ENCODE results near the gene DAB2IP. TPM values are rescaled to one million over a fixed set of nuclear protein-coding genes. Genes with fewer than 3 reads are reported as not detected.

Gene DAB2IP
- total and polyA plus RNA-seq, 4 donors = 2.3 to 13.1 (median 5.4) TPM

GRCh38 chr9:121783521-121784507 lies 132.4 kb downstream of the DAB2IP start:
- Histone ChIP-seq H3K9ac (ENCODE audit: low read depth in 1 of 2, low read length in 2 of 2) (no peak overlapping the region), H3K27ac (ENCODE audit: low read depth in 1 of 2, low read length in 2 of 2) (no peak overlapping the region), H3K9me3 (ENCODE audit: control insufficient read depth in 4 of 4, low read length in 3 of 4) (no peaks in the 10 kb centered on the region), H3K36me3 (ENCODE audit: control insufficient read depth in 4 of 4, insufficient read depth in 3 of 4, low read depth in 1 of 4, low read length in 3 of 4) (peaks cover 0 to 10% (median 5%) of the 10 kb centered on the region in 4 donors), H3K4me1 (ENCODE audit: control insufficient read depth in 4 of 4, insufficient read depth in 4 of 4, low read length in 3 of 4) (peaks cover 0 to 8% (median 6%) of the 10 kb centered on the region in 4 donors), H3K4me3 (ENCODE audit: low read depth in 1 of 3, low read length in 3 of 3) (no peak overlapping the region), H3K27me3 (ENCODE audit: control insufficient read depth in 4 of 4, insufficient read depth in 4 of 4, low read length in 3 of 4) (no peaks in the 10 kb centered on the region)
- 92% methylated on average over 26 of the region's 26 CpGs for WGBS
- no peak for DNase-seq (ENCODE audit: low spot score)
- no peak for TF ChIP-seq SP1 (IDR thresholded peaks at IDR 0.05)
- no peak for TF ChIP-seq GABPA (IDR thresholded peaks at IDR 0.05 in 1 of 2, conservative IDR thresholded peaks at IDR 0.05 in 1 of 2)
- no peak for TF ChIP-seq FOXA1 (IDR thresholded peaks at IDR 0.05)

GRCh38 chr9:121784731-121785411 lies 133.4 kb downstream of the DAB2IP start:
- Histone ChIP-seq H3K9me3 (ENCODE audit: control insufficient read depth in 4 of 4, low read length in 3 of 4) (no peaks in the 10 kb centered on the region), H3K36me3 (ENCODE audit: control insufficient read depth in 4 of 4, insufficient read depth in 3 of 4, low read depth in 1 of 4, low read length in 3 of 4) (peaks cover 0 to 10% (median 5%) of the 10 kb centered on the region in 4 donors), H3K27ac (ENCODE audit: low read depth in 1 of 2, low read length in 2 of 2) (no peak overlapping the region), H3K9ac (ENCODE audit: low read depth in 1 of 2, low read length in 2 of 2) (no peak overlapping the region), H3K27me3 (ENCODE audit: control insufficient read depth in 4 of 4, insufficient read depth in 4 of 4, low read length in 3 of 4) (no peaks in the 10 kb centered on the region), H3K4me3 (ENCODE audit: low read depth in 1 of 3, low read length in 3 of 3) (no peak overlapping the region), H3K4me1 (ENCODE audit: control insufficient read depth in 4 of 4, insufficient read depth in 4 of 4, low read length in 3 of 4) (peaks cover 0 to 8% (median 6%) of the 10 kb centered on the region in 4 donors)
- no peak for TF ChIP-seq RXRA (IDR thresholded peaks at IDR 0.05)
- 92% methylated on average over 17 of the region's 17 CpGs for WGBS
- DNase-seq (ENCODE audit: low spot score) = no peak

GRCh38 chr9:121785673-121786542 lies 134.5 kb downstream of the DAB2IP start:
- Histone ChIP-seq H3K27ac (ENCODE audit: low read depth in 1 of 2, low read length in 2 of 2) (no peak overlapping the region), H3K4me3 (ENCODE audit: low read depth in 1 of 3, low read length in 3 of 3) (no peak overlapping the region), H3K4me1 (ENCODE audit: control insufficient read depth in 4 of 4, insufficient read depth in 4 of 4, low read length in 3 of 4) (peaks cover 0 to 8% (median 6%) of the 10 kb centered on the region in 4 donors), H3K36me3 (ENCODE audit: control insufficient read depth in 4 of 4, insufficient read depth in 3 of 4, low read depth in 1 of 4, low read length in 3 of 4) (peaks cover 0 to 10% (median 5%) of the 10 kb centered on the region in 4 donors), H3K9me3 (ENCODE audit: control insufficient read depth in 4 of 4, low read length in 3 of 4) (no peaks in the 10 kb centered on the region), H3K9ac (ENCODE audit: low read depth in 1 of 2, low read length in 2 of 2) (no peak overlapping the region), H3K27me3 (ENCODE audit: control insufficient read depth in 4 of 4, insufficient read depth in 4 of 4, low read length in 3 of 4) (no peaks in the 10 kb centered on the region)
- TF ChIP-seq MAX (IDR thresholded peaks at IDR 0.05) = no peak
- TF ChIP-seq CTCF (IDR thresholded peaks at IDR 0.05; ENCODE audit: low read depth, low read length, missing input control) = peak; percentile 1
- DNase-seq (ENCODE audit: low spot score) = no peak
- WGBS = 94% methylated on average over 11 of the region's 11 CpGs

All from liver (tissue), 9 donors.